Activated naive CD4-positive, alpha-beta T cell treated with anti-CD3 and anti-CD28 coated beads, Interleukin-2, amount 10 ng/mL, durations not matched to agents 5 hours and 36 hours (primary cell): ENCODE data around the gene LRRC66. TPM values are rescaled to one million over a fixed set of nuclear protein-coding genes. Genes with fewer than 3 reads are reported as not detected.

Source experiments
- total RNA-seq, 2 experiments: library from RNA; stranded (reverse); gene quantifications; one replicate each; pipeline ENCODE4 v1.2.3, GENCODE V29; 2021

The LRRC66 gene, protein sequence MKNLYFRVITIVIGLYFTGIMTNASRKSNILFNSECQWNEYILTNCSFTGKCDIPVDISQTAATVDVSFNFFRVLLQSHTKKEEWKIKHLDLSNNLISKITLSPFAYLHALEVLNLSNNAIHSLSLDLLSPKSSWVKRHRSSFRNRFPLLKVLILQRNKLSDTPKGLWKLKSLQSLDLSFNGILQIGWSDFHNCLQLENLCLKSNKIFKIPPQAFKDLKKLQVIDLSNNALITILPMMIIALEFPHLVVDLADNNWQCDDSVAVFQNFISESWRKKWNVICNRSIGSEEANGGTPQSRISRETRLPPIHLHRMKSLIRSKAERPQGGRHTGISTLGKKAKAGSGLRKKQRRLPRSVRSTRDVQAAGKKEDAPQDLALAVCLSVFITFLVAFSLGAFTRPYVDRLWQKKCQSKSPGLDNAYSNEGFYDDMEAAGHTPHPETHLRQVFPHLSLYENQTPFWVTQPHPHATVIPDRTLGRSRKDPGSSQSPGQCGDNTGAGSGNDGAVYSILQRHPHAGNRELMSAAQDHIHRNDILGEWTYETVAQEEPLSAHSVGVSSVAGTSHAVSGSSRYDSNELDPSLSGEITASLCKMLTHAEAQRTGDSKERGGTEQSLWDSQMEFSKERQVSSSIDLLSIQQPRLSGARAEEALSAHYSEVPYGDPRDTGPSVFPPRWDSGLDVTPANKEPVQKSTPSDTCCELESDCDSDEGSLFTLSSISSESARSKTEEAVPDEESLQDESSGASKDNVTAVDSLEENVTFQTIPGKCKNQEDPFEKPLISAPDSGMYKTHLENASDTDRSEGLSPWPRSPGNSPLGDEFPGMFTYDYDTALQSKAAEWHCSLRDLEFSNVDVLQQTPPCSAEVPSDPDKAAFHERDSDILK
- total RNA-seq = under 1 TPM; 0.12 to 0.20 TPM

DNA sequence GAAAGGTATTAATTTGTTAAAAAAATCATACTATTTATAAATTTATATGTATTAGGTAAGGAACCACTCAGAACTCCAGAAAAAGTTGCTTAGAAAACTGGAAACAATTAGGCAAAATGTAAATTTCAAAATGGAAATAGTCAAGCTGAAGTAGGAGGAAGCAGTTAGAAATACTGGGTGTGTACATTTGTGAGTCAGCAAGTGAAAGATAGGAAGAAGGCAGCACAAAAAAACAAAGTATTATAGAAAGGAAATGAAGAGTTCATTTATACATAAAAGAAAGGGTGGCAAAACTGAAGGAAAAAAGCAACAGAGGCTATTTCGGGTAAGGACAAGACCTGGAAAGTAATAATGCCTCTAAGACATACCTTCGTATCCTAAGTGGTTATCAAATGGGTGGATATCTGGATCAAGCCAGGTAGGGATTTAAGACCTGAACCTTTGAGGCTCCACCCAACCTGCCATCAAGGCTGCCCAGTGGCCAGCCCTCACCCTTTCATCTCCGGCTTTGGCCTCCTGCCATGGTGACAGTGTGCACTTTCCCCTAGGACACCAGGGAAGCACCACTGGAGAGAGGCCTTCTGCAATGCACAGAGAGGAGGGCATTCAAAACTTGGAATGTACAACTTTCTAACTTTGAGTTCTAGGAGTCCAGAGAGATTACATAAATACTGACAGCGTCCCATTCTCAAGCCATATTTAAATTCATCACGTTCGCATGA, at the start of gene LRRC66:
TSS of gene LRRC66 (minus strand) at position 428 of the 722 bp plus-strand sequence. CDS start 2,750 bp downstream, outside the sequence.

DNA sequence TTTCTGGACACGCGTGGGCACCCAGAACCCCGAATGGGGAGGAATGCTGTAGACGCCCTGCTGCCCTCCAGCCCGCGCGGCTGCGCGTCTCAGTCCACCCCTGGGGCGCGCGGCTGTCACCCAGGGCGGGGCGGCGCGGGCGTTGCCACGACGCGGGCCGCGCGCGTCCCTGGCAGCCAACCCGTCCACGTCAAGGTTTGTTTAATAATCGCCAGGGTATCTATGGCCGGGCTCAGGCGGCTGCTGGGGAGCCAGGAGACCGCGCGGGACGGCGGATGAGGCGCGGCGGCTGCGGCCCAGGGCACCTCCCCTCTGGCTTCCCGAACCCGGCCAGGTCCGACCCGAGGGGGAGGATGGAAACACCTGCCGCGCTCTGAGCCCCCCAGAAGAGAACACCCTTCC, 31.1 kb upstream of the LRRC66 start, which contains the start of gene SPATA18:
TSS of gene SPATA18 (plus strand) at position 92 of the 402 bp plus-strand sequence. CDS start 401 bp downstream, outside the sequence.

DNA sequence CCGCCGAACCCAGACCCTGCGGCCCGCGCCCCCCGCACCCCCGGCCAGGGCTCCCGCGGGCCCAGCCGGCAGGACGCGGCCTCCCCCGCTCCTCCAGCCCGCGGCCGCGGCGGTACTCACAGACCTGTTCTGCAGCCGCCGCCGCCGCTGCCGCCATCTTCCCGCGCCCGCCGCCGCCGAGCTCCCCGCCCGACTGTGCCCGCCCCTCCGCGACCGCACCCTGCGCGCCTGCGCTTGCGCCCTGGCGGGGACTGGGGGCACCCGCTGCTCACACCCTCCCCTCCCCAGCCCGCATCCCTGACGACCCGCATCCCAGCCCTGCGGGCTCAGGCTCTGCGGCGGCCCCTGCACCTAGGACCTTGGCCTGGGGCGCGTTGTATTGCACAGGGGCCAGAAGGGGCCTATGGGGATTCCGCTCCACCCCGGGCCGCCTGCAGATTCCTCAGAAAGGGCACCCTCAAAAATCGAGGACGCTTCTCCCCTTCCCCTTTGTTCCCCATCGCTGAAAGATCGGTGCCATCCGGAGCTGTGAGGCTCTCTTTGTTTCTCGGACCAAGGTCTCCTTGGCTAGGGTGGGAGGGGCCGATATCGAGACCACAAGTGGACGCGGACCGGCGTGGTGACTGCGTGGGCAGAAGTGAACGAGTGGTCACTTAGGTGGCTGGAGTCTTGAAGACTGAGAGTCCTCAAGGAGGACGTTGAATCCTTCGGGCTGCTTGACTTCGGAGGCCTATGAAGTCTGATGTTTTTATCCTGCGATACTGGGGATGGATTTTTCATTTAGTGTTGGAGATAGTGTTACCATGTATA, 18.1 kb upstream of the LRRC66 start, which contains the start of gene SGCB:
TSS of gene SGCB (minus strand) at position 197 of the 810 bp plus-strand sequence. CDS start at position 157, 40 bp downstream.

Other genes with a start within 250 kb of the LRRC66 start
- 10 to 100 TPM; 26.1 to 36.4 TPM for gene DCUN1D4, start 177.2 kb downstream of the LRRC66 start, total RNA-seq
- 1 to 10 TPM; 7.2 to 7.8 TPM for gene SGCB, start 17.9 kb upstream of the LRRC66 start, total RNA-seq
- gene SPATA18, start 30.9 kb upstream of the LRRC66 start, total RNA-seq = under 1 TPM; 0.31 to 0.71 TPM